Thyroid gland (tissue), 4 donors: ENCODE results near the gene GRIK4. TPM values are rescaled to one million over a fixed set of nuclear protein-coding genes. Genes with fewer than 3 reads are reported as not detected.

Experiments
- DNase-seq, 2 donors: peaks; one replicate each; pipeline ENCODE4 v3.0.0-alpha.2; 2019
- H3K27ac ChIP-seq, 3 donors: fragments of 200-600 bp; sonication (generic); 1 replicate in 2 of 3; 2 replicates in 1 of 3; pipeline ENCODE4 v1.5.1; 2016 to 2019; ENCODE audit warnings: mild to moderate bottlenecking in 1 of 3, moderate library complexity in 1 of 3
- H3K27me3 ChIP-seq: fragments of 200-600 bp; sonication (generic); one replicate; pipeline ENCODE4 v1.5.1; 2019
- H3K36me3 ChIP-seq, 2 donors: fragments of 200-600 bp; sonication (generic); one replicate each; pipeline ENCODE4 v1.5.1; 2016 to 2019
- H3K4me1 ChIP-seq, 2 donors: fragments of 200-600 bp; sonication (generic); one replicate each; pipeline ENCODE4 v1.5.1; 2017 to 2019
- H3K4me3 ChIP-seq, 3 donors: fragments of 200-600 bp; sonication (generic); replicated peaks in 1 of 3; 1 replicate in 2 of 3; 2 replicates in 1 of 3; pipeline ENCODE4 v1.5.1; 2016; ENCODE audit warnings: mild to moderate bottlenecking in 1 of 3
- H3K9me3 ChIP-seq: fragments of 200-600 bp; sonication (generic); one replicate; pipeline ENCODE4 v1.5.1; 2017
- POLR2A ChIP-seq, 2 donors: fragments of 450-650 bp; IDR thresholded peaks; one replicate each; pipeline ENCODE4 v1.6.1; 2017; ENCODE audit warnings: antibody characterized with exemption in 2 of 2, mild to moderate bottlenecking in 2 of 2, moderate library complexity in 1 of 2
- WGBS, 2 donors: methylation state at CpG; one replicate each; pipeline ENCODE4 v1.1.5; 2017; 5-methylcytosine and 5-hydroxymethylcytosine counted together
- intact Hi-C: fragments of 100-400 bp; cut with DNase I; formaldehyde crosslinking; loops from one replicate; pipeline ENCODE4 v1.15.1; 2023
- total RNA-seq, 4 donors: library from RNA; depleted of rRNA; stranded (reverse); fragments of >200 nt; gene quantifications; one replicate each; pipeline ENCODE4 v1.2.3, GENCODE V29; 2016
- TF ChIP-seq, protein P1 (sequence below), 6 experiments: fragments of 200-600 bp in 3 of 6; fragments of 450-650 bp in 3 of 6; sonication (generic) in 3 of 6; IDR thresholded peaks; one replicate each; pipeline ENCODE4 v1.5.1; 2016 to 2019; ENCODE audit warnings: antibody characterized with exemption in 6 of 6, mild to moderate bottlenecking in 2 of 6, inconsistent platforms in 1 of 6, moderate library complexity in 1 of 6

Gene GRIK4
- total RNA-seq, 4 donors from 2014 or later: 0.54 to 3.7 (median 0.99) TPM

DNA sequence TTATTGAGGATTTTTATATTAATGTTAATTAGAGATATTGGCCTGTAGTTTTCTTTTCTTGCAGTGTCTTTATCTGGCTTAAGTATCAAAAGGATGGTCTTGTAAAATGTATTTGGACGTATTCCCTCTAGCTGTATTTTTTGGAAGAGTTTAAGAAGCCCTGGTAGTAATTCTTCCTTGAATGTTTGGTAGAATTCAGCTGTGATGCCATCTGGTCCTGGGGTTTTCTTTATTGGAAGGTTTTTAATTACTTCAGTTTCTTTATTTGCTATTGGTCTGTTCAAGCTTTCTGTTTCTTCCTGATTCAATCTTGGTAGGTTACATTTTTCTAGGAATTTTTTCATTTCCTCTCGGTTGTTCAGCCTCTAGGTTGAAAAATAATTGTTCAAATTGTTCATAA lies 257.4 kb downstream of the GRIK4 start:
- WGBS, 2 donors: 84 to 89% methylated on average over 2 of the region's 2 CpGs
- Histone ChIP-seq H3K4me3 (no peak overlapping the region), H3K36me3 (no peaks in the 10 kb centered on the region), H3K27ac (no peak overlapping the region), H3K9me3 (no peaks in the 10 kb centered on the region), H3K4me1 (no peaks in the 10 kb centered on the region), H3K27me3 (no peaks in the 10 kb centered on the region)
- DNase-seq: no peak
- intact Hi-C loops: no loop called here
- TF ChIP-seq, protein P1, sequence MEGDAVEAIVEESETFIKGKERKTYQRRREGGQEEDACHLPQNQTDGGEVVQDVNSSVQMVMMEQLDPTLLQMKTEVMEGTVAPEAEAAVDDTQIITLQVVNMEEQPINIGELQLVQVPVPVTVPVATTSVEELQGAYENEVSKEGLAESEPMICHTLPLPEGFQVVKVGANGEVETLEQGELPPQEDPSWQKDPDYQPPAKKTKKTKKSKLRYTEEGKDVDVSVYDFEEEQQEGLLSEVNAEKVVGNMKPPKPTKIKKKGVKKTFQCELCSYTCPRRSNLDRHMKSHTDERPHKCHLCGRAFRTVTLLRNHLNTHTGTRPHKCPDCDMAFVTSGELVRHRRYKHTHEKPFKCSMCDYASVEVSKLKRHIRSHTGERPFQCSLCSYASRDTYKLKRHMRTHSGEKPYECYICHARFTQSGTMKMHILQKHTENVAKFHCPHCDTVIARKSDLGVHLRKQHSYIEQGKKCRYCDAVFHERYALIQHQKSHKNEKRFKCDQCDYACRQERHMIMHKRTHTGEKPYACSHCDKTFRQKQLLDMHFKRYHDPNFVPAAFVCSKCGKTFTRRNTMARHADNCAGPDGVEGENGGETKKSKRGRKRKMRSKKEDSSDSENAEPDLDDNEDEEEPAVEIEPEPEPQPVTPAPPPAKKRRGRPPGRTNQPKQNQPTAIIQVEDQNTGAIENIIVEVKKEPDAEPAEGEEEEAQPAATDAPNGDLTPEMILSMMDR (IDR thresholded peaks at IDR 0.05): no peak
- no peak for TF ChIP-seq POLR2A (IDR thresholded peaks at IDR 0.05)

DNA sequence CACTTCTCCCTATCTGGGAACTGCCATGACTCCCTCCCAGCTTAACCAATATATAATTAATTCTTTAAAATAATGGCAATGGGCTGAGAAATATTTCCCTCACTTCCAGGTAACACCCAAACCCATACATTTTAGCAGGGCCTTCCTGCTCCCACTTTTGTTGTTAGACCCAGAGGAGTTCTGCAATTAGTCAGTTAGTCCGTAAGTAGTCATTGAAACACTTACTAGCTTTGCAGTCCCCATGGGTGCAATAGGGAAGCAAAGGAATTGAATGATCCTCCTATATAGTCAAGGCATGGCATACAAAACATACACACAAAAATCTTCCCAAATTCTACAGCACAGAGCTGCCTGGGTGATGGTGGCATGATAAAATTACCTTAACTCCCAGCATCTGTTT lies 258.4 kb downstream of the GRIK4 start:
- Histone ChIP-seq H3K27me3 (no peaks in the 10 kb centered on the region), H3K4me1 (no peaks in the 10 kb centered on the region), H3K27ac (no peak overlapping the region), H3K9me3 (no peaks in the 10 kb centered on the region), H3K36me3 (no peaks in the 10 kb centered on the region), H3K4me3 (no peak overlapping the region)
- WGBS, 2 donors: 92 to 93% methylated on average over 1 of the region's 1 CpG
- TF ChIP-seq POLR2A (IDR thresholded peaks at IDR 0.05): no peak
- TF ChIP-seq, protein P1 (IDR thresholded peaks at IDR 0.05): no peak
- DNase-seq: no peak
- intact Hi-C loops: no loop called here

DNA sequence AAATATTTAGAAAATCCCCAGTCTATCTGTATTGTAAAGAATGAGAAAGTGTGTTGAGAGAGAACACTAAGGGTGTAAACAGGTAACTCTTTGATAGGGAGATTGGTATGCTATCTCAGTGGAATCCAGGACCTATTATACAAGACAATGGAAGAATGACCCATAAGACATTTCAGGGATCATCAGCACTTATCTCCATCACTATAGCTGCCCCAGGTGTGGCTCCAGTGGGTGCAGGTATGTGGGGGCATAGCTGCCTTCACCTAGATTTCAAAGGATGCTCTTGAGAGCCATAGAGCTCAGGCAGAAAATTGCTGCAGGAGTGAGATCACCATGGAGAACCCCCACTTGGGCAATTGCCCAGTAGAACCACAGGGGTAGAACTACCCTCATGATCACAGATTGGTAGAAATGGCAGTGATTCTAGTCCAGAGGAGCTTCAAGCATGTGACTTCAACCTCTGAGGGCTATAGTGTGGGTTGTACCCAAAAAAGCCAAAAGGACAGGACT lies 260.1 kb downstream of the GRIK4 start:
- no peak for TF ChIP-seq POLR2A (IDR thresholded peaks at IDR 0.05)
- TF ChIP-seq, protein P1 (IDR thresholded peaks at IDR 0.05): no peak
- Histone ChIP-seq H3K4me1 (peaks cover 0 to 9% of the 10 kb centered on the region in 2 donors), H3K36me3 (no peaks in the 10 kb centered on the region), H3K27me3 (no peaks in the 10 kb centered on the region), H3K4me3 (no peak overlapping the region), H3K27ac (no peak overlapping the region), H3K9me3 (no peaks in the 10 kb centered on the region)
- DNase-seq: no peak
- intact Hi-C loops: no loop called here

DNA sequence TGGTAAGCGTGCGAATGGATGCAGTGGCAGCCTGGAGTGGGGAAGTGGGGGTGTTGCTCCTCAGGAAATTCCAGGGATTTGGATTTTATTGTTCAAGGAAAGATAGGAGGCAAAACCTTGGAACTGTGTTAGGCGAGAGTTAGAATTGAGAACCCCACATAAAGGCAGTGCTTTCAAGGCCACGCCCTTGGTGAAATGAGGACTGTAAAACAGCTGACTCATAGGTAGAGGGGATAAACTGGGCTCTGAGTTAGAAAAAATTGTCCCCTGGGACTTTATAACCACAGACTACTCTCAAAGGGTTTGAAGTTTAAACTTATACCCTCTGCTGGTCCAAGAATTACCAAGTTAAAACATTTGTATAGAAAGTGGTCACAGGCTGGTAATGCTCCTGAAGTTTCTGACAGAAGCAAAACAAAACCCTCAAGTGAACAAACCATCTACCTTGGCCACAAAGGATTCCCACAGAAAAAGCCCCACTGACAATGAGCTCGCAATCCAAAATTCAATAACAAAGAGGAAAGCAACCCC lies 262.0 kb downstream of the GRIK4 start:
- DNase-seq: no peak
- no peak overlapping the region for H3K27ac ChIP-seq
- H3K9me3 ChIP-seq: no peaks in the 10 kb centered on the region
- H3K27me3 ChIP-seq: no peaks in the 10 kb centered on the region
- no peak overlapping the region for H3K4me3 ChIP-seq
- TF ChIP-seq, protein P1 (IDR thresholded peaks at IDR 0.05): no peak
- no peak for TF ChIP-seq POLR2A (IDR thresholded peaks at IDR 0.05)
- intact Hi-C loops: no loop called here
- H3K4me1 ChIP-seq: peaks cover 0 to 12% of the 10 kb centered on the region in 2 donors
- 91 to 92% methylated on average over 5 of the region's 5 CpGs for WGBS, 2 donors
- H3K36me3 ChIP-seq: no peaks in the 10 kb centered on the region

DNA sequence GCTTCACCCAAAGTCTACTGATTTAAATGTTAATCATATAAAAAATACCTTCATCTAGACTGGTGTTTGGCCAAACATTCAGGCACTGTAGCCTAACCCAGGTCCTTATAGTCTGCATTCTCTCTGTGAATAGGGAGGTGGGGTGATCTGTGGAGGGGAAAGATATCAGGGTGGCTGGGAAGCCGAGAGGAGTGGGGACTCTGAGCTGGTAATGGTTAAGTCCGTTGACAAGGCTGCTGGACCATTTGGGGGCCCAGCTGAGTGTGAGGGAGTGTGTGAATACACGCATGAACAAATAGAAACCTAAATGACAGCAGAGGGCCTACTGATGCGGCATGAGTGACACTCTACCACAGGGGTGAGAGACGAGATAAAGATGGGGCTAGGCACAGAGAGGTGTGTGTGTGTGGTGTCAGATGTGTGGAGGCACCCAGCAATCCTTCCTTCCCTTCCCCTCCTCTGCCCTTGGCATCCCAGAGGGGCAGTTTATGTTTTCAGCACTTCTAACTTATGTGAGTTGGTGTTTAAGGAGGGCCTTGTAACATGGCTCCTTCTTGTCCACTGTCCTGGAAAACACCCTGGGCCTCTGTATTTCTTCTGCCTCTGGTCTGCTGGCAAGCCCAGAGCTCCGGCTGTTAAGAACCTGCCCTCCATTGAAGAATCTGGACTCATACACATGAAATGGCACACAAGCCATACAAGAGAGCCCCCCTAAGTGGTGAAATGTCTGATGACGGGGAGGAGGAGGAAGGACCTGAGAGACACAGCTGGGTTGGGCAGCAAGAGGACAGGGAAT lies 263.2 kb downstream of the GRIK4 start:
- intact Hi-C loops: no loop called here
- no peaks in the 10 kb centered on the region for H3K27me3 ChIP-seq
- 86 to 90% methylated on average over 7 of the region's 7 CpGs for WGBS, 2 donors
- no peaks in the 10 kb centered on the region for H3K36me3 ChIP-seq
- peaks cover 0 to 12% of the 10 kb centered on the region in 2 donors for H3K4me1 ChIP-seq
- DNase-seq: no peak
- no peak overlapping the region for H3K4me3 ChIP-seq
- no peak overlapping the region for H3K27ac ChIP-seq
- TF ChIP-seq, protein P1 (IDR thresholded peaks at IDR 0.05): no peak
- TF ChIP-seq POLR2A (IDR thresholded peaks at IDR 0.05): no peak
- no peaks in the 10 kb centered on the region for H3K9me3 ChIP-seq
